ENCODE results near the gene SWI5.

The SWI5 gene

GRCh38 chr9:128337936-128338335, 61.9 kb downstream of the SWI5 start:
- no peak for TF ChIP-seq CTCF (IDR thresholded peaks at IDR 0.05; ENCODE audit: low read depth, low read length)
- H3K4me3 ChIP-seq (ENCODE audit: low read depth, low read length) = no peak overlapping the region
